Stimulated activated naive CD4-positive, alpha-beta T cell (primary cell): ENCODE data around the gene FANCC.

Source experiments
- DNase-seq, 6 experiments: peaks; one replicate each; lab custom pipeline; 2025; lab: John Stamatoyannopoulos, UW

The FANCC gene

DNA sequence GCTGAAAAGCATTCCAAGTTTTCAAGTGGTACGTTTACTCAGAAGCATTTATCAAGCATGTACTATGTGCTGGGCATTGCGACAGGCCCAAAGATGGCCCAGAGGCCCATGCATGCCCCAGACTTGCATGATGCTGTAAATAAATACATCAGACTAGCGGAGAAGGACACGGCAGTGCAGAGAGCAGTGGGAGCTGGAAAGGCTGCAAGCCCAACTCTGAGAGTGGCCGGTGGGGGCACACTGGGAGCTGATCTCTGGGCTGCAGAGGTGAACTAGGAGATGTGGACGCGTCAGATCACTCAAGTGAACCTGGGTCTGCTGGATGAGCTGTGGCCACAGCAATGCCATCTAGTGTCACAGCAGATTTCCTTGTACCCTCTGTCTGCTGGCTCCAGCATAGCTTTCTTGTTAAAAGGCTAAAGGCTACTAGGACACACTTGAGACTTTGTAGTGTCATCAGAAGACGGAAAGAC, 246.9 kb downstream of the FANCC start:
- DNase-seq, result no peak

DNA sequence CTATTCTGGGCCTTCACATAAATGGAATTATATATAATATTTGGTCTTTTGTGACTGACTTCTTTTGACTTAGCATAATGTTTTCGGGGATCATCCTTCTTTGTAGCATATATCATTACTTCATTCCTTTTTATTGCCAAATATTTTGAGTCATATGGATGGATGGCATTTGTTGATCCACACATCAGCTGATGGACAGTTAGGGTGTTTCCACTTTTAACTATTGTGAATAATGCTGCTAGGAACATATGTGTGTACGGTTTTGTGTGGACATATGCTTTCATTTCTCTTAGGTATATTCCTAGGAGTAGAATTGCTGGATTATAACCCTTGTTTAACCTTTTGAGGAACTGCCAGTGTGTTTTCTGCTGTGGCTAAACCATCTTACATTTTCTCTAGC, 249.6 kb downstream of the FANCC start:
- no peak for DNase-seq

DNA sequence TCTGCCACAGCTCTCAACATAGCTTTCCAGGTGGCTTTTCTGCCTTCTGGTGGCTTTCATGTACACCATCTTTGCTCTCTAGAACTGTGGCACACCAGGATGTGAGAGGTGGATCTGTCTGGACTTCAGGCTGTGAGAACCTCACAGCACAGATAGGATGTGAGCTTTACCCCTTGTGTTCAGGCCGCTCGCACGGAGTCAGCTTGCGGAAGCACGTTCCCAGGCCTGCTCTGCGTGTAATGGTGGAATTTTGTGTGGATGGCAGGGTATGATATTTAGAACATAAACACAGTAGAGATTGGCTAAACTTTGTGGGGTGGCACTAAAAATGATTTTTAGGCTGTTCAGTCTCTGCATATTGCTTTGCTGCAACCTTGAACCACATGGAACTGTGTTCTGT, 250.5 kb downstream of the FANCC start:
- no peak for DNase-seq

DNA sequence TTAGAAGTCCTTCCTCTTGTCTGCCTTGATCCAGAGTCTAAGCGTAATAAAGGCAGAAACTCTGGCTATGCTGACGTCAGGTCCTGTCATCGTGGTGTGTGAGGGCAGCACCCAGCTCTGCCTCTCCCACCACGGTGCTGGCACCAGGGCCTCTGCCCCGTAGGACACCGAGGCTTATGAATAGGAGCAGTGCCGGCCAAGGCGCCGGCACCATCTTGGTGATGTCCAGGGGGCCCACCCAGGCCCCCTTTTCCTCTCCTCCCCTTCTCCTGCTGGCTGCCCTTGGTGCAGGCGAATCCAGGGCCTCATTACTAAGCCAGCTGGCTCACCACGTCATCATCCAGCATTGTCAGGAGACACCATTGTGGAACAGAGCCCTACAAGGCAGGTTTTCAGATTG, 252.3 kb downstream of the FANCC start:
- DNase-seq, result no peak

DNA sequence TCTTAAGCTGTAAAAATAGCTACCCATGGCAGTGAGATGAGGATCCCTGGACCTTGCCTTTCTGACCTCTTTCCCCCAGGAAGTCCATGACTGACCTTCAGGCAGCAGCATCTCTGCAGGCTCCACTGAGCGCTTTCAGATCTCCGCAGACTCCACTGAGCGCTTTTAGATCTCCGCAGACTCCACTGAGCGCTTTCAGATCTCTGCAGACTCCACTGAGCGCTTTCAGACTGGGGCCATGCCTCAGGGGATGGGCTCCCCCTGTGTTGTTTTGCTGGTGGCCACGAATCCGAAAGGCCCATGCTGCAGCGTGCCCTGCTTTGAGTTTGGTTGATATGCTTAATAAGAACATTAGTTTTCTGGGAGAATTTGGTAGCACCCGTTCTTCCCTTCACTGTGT, 254.2 kb downstream of the FANCC start:
- no peak for DNase-seq

DNA sequence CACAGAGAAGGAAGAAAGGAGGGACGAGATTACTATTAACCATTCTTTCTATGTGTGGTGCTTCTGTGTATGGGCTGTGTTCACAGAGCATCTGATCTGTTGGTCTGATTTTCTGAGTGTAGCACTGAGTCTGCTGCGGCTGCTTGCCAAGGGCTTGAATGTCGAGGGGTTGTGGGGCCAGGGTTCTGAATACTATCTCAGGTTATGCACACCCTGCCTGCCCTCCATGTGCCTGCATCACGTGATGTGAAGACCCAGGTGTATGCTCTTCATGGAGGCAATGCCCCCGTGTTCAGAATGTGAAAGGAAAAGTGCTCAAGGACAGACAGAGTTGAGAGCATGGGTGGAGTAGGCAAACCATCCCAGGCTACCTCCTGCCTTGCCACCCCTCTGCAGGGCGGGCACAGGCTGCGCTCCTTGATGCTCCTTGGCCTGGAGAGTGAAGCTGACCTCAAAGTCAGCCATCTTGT, 254.9 kb downstream of the FANCC start:
- DNase-seq, result no peak

DNA sequence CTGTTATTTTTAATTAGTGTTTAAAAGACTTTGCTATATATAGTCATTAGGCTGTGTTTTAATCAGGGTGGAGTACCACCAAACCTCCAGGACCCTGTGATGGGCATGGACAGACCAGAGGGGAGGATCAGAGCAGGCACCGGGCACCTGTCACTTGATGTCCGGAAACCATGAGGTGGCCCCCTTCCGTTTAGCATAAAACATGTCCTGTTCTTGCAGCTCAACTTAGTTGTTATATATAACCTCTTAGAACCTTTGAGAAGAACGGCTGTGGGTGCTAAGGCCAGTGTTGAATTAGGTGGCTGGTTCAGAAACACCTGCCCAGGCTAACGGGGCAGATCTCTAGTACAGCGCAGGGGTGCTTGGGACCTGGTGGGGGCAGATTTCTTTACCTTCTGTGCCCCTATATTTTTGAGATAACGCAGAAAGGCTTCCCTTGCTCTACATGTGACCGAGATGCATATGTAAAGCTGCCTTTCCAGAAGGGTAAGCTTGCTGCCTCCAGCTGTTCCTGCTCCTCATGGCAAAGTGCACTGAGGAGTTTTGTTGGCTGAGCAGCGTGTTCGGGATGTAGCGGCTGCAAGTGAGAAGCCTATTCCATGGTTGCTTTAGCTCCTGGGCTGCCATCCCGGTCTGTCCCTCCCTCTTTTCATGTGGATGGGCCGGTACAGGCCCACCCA, 255.5 kb downstream of the FANCC start:
- DNase-seq, result no peak

DNA sequence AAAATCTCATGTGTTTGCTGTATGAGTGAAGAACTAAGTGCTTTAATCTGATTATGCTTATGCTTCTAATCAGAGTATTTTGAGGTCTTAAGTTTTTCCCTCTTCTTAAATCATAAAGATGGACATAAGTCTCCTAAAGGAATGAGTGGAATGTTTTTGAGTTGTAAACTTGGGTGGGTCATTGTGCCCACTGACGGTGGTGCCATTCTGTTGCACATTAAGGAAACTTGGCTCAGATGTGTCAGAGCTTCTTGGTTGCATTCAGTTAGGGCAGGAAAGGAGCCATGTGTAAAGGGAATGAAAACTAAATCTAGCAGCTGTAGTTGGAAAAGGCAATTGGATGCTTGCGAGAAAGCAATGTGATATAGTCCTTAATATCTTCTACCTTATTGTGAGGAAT, 256.6 kb downstream of the FANCC start:
- no peak for DNase-seq

DNA sequence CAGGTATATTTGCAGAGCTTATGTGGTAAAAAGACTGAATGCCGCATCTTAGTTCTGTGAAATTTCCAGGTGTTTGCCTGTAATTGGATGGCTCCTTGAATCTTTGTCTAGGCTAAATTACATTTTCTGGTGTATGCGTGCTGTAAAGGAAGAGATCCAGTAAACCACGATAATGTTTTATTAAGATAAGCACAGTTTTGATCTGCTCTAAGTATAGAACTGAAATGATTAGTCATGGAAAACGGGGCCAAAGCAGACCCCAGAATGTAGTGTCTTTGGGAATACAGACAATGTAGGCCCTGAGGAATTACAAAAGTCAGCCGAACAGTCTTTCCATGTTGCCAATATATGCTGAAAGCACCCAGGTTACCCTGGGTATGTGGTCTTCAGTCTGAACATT, 257.3 kb downstream of the FANCC start:
- no peak for DNase-seq

DNA sequence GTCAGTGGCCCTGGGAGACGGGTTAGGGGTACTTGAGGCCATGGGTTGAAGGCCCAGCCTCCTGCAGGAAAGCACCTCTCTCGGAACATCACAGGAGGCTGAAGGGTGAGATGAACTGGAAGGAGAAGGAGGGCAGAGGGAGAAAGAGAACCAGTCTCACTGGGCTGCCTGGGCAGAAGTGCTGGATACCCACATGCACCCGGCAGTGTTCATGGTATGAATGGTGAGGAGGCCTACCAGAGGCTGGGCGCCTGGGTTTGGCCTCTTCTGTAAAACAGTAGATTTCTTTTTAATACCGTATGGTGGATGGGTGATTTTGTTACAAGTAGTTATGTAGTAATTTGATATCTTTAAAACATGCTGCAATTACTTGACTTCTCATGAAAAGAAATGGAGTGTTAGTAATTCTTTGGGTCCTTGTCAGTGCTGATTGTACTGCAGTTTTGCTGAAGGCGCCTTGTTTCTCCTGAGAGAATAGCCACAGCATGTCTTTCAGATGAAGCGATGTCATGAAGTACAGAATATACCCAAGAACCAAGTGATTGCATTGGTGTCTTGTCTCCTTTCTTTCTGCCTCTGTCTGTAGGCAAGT, 258.6 kb downstream of the FANCC start:
- DNase-seq, result no peak

DNA sequence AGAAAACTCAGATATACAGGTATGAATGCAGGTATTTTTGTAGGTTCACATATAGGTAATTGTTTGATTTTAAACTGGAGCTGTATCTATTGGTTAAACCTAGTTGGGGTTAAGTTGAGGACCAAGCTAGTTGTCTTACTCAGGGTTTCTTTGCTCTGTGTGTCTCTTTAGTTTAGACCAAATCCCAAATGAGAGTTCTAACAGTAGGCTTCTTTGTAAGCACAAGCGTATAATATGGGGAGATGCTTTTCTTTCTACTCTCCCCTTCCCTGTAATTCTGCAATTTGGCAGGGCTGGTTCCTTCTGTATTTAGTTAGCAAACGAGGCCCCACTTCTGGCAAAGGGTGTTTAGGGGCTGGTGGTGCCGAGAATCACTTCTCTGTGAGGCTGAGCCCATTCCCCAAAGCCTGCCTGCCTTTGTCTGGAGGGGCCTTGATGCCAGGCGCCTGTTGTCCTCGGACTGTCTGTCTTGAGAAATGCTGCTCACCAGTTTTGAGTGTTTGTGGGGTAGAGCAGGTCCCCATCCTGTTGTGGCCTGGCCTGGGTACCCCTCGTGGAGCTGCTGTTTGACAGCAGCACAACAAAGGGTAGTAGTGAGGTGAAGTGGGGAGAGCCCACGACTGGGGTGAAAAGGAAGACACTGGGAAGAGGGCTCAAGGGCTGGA, 259.3 kb downstream of the FANCC start:
- no peak for DNase-seq

DNA sequence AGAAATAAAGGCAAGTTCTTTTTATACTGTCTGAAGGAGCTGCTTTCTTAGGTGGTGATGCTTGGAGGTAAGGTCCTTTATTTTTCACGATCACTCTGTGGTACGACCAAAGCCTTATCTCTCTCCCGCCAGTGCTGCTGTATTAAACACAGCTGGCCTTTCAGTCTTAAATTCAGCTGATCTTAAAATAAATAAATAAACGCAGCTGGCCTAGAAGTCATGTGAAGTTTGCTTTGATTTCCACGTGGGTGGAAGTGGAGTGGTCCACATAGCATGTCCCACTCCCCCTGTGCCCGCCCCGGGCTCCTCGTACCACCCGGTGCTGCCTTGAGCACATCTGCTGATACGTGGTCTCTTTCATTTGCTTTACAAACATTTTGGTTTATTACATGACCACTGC, 260.4 kb downstream of the FANCC start:
- DNase-seq, result no peak

DNA sequence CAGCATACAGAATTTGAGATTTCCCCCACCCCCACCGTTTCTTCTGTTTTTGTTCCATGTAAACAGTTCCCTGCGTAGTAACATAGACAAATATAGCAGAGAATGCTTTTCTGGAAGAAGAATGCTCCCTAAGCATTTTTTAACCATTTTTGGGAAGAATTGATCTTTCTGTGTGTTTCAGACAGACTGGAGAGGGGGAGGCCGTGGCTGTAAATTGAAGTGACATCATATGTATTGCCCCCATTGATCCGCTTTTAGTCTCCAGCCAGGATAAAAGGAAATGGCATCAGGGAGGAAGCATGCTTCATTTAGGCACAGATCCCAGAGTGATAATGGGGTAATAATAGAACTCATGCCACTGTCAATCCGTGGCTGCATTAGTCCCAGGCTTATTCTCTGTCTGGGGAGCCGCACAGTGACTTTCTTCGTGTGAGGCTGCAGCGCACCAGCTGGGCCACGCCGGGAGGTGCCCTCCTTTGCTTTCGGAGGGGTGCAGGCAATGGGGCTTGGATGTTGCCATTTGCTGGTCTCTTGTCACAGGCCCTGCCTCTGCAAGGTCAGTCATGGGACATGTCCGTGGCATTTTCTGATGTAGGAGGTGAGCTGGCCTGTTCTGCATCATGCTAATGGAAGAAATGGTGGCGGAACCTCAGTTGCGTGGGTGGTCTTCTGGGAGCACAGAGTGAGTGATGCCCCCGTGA, 261.5 kb downstream of the FANCC start:
- no peak for DNase-seq

DNA sequence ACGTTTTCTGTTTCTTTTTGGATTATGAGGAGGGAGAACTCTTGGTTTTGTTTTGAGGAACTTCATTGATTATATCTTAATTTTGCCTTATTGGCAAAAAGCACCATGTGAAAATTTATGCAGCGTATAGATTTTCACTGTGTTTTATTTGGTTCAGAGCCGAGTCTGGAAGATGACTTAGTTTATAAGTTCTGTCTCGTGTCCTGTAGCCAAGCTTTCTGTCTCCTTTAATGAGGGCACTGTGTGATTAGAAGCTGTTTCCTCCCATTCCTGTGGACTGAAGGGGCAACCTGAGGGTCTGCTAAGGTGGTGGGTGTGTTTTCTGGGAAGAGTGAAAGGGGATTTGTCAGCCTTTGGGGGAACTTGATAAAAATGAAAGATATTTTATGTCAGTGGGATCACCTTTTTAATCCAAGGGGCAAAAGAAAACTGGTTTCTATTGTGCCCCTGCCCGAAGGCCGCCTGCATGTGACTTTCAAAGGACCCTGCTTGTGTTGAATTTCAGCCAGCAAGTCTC, 262.1 kb downstream of the FANCC start:
- DNase-seq, result no peak

DNA sequence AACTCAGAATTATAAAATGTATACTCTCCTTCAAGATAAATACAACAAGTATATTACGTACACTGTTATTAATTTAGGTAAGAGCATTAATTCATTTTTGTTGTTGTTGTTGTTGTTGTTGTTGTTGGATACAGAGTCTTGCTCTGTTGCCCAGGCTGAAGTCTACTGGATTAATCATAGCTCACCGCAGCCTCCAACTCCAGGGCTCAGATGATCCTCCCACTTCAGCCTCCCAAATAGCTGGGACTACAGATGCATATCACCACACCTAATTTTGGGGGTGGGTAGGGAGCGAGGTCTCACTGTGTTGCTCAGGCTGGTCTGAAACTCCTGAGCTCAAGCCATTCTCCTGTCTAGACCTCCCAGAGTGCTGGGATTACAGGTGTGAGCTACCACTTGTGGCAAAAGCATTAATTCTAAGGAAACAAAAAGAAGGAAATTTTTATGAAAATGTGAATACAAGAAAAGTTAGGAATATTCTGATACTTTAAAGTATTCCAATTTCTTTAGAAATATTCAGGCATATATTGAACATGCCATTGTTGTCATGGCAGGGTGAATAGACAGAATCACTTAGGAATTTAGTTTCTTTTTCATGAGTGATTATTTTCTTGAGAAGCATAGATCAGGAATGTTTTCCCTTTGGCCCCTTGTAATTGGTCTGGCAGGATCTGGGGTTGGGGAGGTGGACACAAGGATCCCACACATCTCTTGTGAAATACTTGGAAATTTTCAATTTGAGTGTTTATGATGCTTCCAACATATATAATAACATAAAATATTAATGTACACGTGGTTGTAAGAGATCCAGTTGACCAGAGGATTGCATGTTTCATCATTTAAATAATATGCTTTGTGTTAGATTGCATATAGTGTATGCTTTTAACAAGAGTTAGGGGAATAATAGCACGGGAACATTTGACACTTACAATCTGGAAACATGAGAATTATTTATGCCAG, 263.6 kb downstream of the FANCC start:
- no peak for DNase-seq

DNA sequence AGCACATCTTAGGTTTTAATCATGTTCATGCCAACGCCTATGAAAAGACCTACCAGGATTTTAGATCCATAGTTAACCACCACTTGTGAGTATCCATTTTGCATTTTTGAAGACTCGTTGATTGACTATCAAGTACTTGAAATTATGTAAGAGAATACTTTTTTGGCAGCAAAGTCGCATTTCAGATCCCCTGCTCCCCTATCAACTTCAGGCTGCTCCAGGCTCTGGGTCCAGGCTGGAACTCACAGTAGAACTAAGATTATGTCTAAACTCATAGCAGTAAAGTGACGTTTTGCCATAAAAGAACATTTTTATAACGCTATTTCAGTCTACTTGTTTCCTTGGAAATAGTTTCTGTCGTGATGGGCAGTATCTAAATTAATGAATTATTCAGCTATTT, 267.7 kb downstream of the FANCC start:
- no peak for DNase-seq
